Lower lobe of right lung (tissue), 2 donors: Measurements from ENCODE around the gene BNC2. TPM values are rescaled to one million over a fixed set of nuclear protein-coding genes. Genes with fewer than 3 reads are reported as not detected.

Experiments
- ATAC-seq, 2 donors: fragments of 200-7000 bp; cut with Tn5 transposase; one replicate each; pipeline ENCODE4 v1.9.1; 2020 to 2022; ENCODE audit warnings: mild to moderate bottlenecking in 2 of 2, moderate library complexity in 2 of 2
- DNase-seq: peaks from one replicate; pipeline ENCODE4 v3.0.0-alpha.2; 2020
- H3K27ac ChIP-seq: fragments of 200-600 bp; one replicate; pipeline ENCODE4 v1.8.0; 2022
- H3K27me3 ChIP-seq: fragments of 200-600 bp; one replicate; pipeline ENCODE4 v1.8.0; 2022; ENCODE audit warnings: low read depth
- H3K36me3 ChIP-seq: fragments of 200-600 bp; one replicate; pipeline ENCODE4 v1.8.0; 2022; ENCODE audit warnings: mild to moderate bottlenecking
- H3K4me1 ChIP-seq: fragments of 200-600 bp; one replicate; pipeline ENCODE4 v1.8.0; 2022
- H3K4me3 ChIP-seq: fragments of 200-600 bp; one replicate; pipeline ENCODE4 v1.8.0; 2022; ENCODE audit warnings: mild to moderate bottlenecking
- H3K9me3 ChIP-seq: fragments of 200-600 bp; one replicate; pipeline ENCODE4 v1.8.0; 2022
- intact Hi-C: fragments of 100-400 bp; cut with DNase I; formaldehyde crosslinking; loops from one replicate; pipeline ENCODE4 v1.11.0; 2022
- total RNA-seq: library from RNA; stranded (reverse); fragmentation: NEBNext Ultra II Directional; extraction: Animal tissue kit (Norgen Biotek cat#: 25700); gene quantifications from one replicate; pipeline ENCODE4 v1.2.1, GENCODE V29; 2021
- TF ChIP-seq, protein P1 (sequence below): fragments of 200-600 bp; IDR thresholded peaks from one replicate; pipeline ENCODE4 v1.8.0; 2022; ENCODE audit warnings: antibody characterized with exemption, mild to moderate bottlenecking
- donor health status: DM: no; HTN: yes; CAD: no; lungs with severe emphysema.

Gene BNC2
- total RNA-seq, 1 donor from 2014 or later = 15.0 TPM

DNA sequence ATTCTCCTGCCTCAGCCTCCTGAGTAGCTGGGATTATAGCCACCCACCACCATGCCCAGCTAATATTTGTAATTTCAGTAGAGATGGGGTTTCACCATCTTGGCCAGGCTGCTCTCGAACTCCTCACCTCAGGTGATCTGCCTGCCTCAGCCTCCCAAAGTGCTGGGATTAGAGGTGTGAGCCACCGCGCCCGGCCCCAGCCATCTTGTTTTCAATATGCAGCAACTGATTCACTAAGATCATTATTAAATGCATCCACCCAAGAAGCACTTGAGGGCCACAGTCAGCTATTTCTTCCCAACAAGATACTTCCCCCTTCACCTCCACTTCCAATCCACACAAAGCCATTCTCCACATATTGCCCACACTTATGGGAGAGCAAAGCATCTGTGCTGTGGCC, 115.8 kb downstream of the BNC2 start:
- TF ChIP-seq, protein P1, sequence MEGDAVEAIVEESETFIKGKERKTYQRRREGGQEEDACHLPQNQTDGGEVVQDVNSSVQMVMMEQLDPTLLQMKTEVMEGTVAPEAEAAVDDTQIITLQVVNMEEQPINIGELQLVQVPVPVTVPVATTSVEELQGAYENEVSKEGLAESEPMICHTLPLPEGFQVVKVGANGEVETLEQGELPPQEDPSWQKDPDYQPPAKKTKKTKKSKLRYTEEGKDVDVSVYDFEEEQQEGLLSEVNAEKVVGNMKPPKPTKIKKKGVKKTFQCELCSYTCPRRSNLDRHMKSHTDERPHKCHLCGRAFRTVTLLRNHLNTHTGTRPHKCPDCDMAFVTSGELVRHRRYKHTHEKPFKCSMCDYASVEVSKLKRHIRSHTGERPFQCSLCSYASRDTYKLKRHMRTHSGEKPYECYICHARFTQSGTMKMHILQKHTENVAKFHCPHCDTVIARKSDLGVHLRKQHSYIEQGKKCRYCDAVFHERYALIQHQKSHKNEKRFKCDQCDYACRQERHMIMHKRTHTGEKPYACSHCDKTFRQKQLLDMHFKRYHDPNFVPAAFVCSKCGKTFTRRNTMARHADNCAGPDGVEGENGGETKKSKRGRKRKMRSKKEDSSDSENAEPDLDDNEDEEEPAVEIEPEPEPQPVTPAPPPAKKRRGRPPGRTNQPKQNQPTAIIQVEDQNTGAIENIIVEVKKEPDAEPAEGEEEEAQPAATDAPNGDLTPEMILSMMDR = no peak
- Histone ChIP-seq H3K4me1 (no peaks in the 10 kb centered on the region), H3K4me3 (no peak overlapping the region), H3K27ac (no peak overlapping the region), H3K9me3 (no peaks in the 10 kb centered on the region), H3K36me3 (no peaks in the 10 kb centered on the region), H3K27me3 (no peaks in the 10 kb centered on the region)
- no peak for ATAC-seq
- DNase-seq = no peak
- intact Hi-C loops = no loop called here

DNA sequence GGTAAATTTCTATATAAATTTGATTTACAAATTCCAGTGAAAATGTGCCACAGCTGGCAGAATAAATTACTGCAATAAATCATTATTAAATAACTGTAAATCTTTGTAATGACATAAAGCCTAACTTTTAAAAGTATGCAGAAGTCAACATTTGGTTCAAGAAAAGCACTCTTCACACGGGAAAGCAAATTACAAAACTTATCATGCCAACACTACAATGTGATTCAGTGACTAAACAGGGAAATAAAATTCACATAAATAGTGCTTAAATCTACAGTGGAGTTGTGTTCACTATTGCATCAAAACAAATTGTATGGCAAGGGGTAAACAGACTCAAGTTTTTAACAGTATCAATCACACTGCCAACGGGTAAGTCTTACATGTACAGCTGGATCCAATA, 117.2 kb downstream of the BNC2 start:
- Histone ChIP-seq H3K9me3 (no peaks in the 10 kb centered on the region), H3K27me3 (no peaks in the 10 kb centered on the region), H3K36me3 (no peaks in the 10 kb centered on the region), H3K4me3 (no peak overlapping the region), H3K4me1 (no peaks in the 10 kb centered on the region), H3K27ac (no peak overlapping the region)
- intact Hi-C loops = no loop called here
- DNase-seq (no peak), ATAC-seq (no peak)
- TF ChIP-seq, protein P1 = no peak

DNA sequence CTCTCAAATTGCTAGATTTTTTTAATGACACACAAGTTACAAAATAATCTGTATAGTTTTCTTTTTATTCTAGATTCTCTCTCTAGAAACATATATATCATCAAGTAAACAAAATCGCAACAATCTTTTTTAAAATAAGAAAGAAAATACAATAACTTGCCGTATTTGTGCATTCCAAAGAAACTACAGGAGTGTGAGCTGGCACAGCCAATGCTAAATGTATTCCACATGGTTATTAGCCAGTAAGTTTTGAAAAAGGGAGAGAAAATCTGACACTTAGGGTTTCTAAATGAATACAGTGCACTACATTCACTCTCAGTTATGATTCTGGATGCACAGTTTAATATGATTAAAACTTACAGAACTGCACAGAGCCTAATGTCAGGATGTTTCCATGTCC, 117.9 kb downstream of the BNC2 start:
- H3K9me3 ChIP-seq = no peaks in the 10 kb centered on the region
- DNase-seq = no peak
- intact Hi-C loops = no loop called here
- no peaks in the 10 kb centered on the region for H3K36me3 ChIP-seq
- no peak overlapping the region for H3K4me3 ChIP-seq
- no peaks in the 10 kb centered on the region for H3K4me1 ChIP-seq
- TF ChIP-seq, protein P1 = no peak
- H3K27me3 ChIP-seq = no peaks in the 10 kb centered on the region
- H3K27ac ChIP-seq = no peak overlapping the region
- no peak for ATAC-seq

DNA sequence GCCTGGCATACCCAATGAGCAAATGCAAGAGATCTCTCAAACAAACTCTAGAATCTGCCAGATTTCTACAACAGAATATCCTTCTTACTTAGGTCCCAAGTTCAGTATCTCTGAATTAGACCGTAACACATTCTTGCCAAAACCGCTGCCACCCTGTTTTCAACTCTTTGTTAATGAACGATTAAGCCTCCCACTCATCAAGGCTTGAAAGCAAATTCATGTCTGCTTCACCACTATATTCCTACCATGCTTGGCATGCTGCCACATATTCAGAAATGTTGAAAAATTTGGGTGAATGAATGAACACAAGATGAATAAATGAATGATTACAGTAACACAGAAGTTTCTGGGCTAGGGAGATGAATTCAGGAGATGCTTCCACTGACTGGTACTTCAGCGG, 119.9 kb downstream of the BNC2 start:
- no peak overlapping the region for H3K4me3 ChIP-seq
- intact Hi-C loops = no loop called here
- H3K4me1 ChIP-seq = no peaks in the 10 kb centered on the region
- H3K27ac ChIP-seq = no peak overlapping the region
- DNase-seq = no peak
- H3K27me3 ChIP-seq = no peaks in the 10 kb centered on the region
- no peaks in the 10 kb centered on the region for H3K36me3 ChIP-seq
- TF ChIP-seq, protein P1 = no peak
- no peaks in the 10 kb centered on the region for H3K9me3 ChIP-seq
- no peak for ATAC-seq

DNA sequence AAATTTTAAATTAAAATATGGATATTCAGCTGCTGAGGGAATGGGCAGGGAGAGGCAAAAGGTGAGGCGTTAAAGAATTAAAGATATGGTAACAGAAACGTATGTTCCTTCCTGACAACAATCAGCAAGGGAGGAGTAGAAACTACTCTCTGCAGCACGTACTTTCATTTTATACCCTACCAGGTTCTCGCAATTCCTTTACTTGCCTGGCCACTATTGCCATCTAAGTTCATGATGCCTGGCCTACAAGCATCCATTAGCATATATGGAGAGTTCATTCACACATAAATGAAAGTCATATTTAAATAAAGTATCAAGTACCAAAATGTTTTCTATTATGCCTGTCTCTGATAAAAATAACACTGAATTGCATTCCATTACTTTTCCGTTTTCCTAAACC, 125.1 kb downstream of the BNC2 start:
- Histone ChIP-seq H3K4me3 (no peak overlapping the region), H3K27ac (no peak overlapping the region), H3K9me3 (no peaks in the 10 kb centered on the region), H3K36me3 (no peaks in the 10 kb centered on the region), H3K4me1 (no peaks in the 10 kb centered on the region), H3K27me3 (no peaks in the 10 kb centered on the region)
- TF ChIP-seq, protein P1 = no peak
- intact Hi-C loops = no loop called here
- no peak for ATAC-seq
- DNase-seq = no peak

DNA sequence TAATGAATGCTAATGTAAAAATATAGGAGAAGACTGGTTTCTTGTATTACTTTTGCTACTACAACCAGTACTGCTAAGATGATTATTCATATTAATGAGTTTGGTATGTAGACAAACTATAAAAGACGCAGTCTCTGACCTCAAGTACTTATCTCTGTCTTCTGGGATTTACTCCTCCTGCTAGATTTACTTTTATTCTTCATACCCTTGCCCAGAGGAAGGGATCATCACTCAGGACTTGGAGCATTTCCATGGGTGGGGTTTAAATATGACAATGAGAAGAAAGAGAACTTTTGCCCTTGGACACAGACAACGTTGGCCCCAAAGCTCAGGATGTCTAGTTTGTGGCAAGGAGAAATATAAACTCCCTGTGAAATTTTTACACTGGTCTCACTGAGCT, 126.1 kb downstream of the BNC2 start:
- intact Hi-C loops = no loop called here
- no peak for ATAC-seq

More for the DNA sequence above, 126.1 kb downstream of the BNC2 start:
- no peak for DNase-seq
- H3K27me3 ChIP-seq = no peaks in the 10 kb centered on the region
- no peak overlapping the region for H3K27ac ChIP-seq
- H3K4me3 ChIP-seq = no peak overlapping the region
- no peaks in the 10 kb centered on the region for H3K9me3 ChIP-seq
- TF ChIP-seq, protein P1 = no peak
- H3K4me1 ChIP-seq = no peaks in the 10 kb centered on the region
- H3K36me3 ChIP-seq = no peaks in the 10 kb centered on the region
